Femur (tissue), 1 donor: ENCODE measurements around the gene EYA3.

Experiments used
- DNase-seq: peaks from one replicate; pipeline ENCODE4 v3.0.0-alpha.2; 2017

Gene EYA3

DNA sequence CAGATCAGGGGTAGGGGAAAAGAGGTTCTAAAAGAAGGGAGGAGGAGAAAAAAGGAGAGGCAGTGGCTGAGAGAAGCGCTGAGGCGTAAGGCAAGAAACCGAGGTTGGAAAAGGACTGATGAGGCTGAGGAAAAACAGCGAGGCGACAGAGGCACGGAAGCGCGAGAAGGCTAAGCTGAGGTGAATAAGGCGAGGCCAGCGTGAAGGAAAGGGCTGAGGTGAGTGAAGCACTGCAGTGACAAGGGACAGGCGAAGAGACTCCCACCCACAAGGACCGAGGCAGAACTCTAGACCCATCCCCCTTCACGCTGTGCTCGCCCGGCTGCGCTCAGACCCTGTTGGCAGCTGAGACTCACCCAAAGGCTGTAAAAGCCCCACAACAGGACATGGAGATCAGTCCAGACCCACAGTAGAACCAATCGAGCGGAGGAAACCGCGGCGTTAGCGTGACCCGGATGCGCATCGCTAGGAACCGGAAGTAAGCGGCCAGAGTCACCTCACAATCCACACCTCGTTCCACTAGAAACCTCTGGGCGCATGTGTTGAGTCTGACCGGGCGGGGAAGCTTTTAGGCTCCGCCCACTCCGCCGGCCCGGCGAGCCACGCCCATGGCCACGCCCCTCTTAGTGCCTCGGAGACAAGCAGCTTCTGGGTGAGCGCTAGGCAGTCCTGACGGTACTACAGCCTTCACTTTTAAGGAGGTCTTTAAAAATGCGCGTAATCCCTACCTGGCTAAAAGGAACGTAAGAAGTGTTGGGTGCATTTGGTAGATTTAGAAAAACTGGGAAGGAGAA lies at the start of gene EYA3:
TSS of gene EYA3 (minus strand) at position 443 of the 794 bp plus-strand sequence. CDS start 30,584 bp downstream, outside the sequence.
- DNase-seq: peak; percentile 99

- no peak for DNase-seq
Measured at GRCh38 chr1:28136922-28137613, 48.7 kb upstream of the EYA3 start.

DNA sequence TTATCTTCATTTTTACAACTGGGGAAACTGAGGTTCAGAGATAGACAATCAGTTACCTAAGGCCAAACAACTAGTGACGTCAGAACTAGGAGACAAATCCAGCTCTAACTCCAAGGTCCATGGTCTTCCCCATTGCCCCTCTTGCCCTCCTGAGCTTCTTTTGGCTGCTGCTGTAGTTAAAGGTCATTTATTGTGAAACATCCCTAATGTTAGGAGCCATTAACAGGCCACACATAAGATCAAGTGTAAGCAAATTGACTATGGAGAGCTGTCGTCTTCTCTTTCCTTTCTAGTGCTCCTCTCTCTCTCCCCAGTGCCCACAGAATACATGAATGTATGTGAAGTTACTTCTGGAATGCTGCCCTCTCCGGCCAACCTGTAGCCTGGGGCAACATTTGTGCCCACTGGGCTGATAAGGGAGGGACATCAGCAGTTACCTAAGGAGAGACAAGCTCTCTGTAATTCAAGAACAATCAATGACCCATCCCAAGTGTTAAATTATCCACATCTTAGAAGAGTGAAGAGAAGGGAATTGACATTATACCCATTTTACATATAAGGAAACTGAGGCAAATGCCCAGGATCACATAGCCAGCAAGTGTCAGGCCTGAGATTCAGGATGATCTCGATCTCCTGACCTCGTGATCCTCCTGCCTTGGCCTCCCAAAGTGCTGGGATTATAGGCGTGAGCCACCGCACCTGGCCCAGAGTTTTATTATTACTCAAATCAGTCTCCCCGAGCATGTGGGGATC lies 47.9 kb upstream of the EYA3 start:
- no peak for DNase-seq

DNA sequence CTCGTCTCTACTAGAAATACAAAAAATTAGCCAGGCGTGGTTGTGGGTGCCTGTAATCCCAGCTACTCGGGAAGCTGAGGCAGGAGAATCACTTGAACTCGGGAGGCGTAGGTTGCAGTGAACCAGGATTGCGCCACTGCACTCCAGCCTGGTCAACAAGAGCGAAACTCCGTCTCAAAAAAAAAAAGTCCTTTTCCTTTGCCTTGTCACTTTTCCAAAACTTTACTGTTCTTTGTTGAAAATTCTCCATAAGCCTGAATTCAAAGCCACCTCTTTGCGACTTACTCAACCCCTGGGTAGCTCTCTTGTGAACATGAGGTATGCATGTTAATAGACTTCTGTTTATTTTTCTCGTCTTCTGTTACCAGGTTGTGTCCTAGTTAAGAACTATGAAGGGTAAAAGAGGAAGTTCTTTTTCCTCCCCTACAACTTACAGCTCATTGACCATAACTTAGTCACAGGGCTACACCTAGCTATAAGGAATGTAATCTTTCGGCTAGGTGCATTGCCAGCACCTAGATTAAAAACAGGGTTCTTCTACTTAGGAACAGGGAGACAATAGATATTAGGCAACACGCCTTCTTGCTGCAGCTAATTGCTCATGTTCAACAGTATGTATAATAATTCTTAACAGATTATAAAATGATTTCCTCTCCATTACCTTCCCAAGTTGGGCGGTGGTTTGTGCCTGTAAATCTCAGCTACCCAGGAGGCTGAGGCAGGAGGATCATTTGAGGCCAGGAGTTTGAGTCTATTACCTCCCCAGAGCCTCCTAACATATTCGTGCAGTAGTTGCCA lies 47.2 kb upstream of the EYA3 start:
- no peak for DNase-seq

DNA sequence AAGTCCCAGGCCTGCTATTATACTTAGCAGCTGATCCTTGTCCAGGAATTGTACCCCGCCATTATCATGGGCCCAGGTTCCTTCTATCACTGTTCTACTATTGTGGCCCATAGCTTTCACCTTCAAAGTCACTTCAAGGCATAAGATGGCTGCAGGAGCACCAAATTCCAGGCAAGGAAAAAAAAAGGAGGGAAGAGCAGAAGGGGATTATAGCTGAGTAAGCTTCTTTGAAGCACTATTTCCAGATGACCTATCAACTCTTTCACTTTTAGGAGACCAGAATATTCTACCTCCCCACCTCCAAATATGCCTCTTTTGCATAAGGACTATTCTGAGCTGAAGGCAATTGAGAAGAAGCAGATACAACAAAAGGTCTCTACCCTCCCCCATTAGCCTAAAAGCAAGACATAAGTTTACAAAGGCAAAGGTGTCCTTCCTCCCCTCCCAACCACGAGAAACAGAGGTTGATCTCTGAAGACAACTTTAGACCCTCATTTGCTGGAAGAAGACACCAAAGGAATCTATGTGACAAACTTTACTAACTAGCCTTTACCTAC lies 46.3 kb upstream of the EYA3 start:
- no peak for DNase-seq

GRCh38 chr1:28132171-28133167 lies 44.1 kb upstream of the EYA3 start:
- no peak for DNase-seq

- no peak for DNase-seq
Measured at GRCh38 chr1:28130901-28131300, 42.5 kb upstream of the EYA3 start.

DNA sequence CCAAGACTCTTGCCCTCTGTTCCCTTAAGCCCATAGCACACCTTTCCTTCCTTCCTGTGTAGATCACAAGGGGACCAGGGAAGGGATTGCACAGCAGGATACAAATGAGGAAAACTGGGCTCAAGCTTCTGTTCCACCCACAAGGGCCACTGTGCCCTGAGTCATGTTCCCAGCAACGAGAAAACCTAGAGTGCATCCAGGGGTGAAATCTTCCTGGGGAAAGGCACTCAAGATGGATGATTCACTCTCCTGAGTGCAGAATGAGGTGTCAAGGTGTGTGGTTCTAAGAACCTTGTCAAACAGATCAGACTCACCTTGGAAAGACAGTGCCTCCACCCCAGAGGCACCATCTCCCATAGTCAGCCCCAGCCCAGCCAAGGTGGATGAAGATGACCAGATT lies 40.7 kb upstream of the EYA3 start:
- DNase-seq: no peak

DNA sequence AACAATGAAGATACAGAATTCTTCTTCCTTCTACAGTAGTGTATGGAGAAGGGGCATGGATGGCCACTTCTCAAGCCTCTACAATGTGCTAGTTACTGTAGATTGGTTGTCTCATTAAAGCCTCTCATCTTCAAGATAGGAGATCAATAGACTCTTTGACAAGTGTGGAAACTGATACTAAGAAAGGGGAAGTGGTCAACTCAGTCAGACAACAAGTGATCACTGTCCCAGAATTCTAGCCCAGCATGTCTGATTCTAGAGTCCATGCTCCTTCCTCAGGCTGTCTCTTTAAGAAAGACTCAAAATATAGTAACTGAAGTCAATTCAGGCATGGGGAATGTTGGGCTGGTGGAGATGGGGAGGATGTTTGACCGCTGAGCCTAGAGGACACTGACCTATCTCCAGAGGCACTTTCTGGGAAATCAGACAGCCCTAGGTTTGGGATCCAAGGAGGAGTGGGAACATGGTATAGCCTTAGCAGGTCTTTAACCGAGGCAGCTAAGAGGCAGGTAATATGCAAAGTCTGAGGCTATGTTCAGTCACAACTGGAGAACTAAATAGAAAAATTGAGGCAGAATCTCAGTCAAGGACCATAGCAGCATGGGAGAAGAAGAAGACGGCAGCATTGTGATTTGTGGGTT lies 39.3 kb upstream of the EYA3 start:
- no peak for DNase-seq

DNA sequence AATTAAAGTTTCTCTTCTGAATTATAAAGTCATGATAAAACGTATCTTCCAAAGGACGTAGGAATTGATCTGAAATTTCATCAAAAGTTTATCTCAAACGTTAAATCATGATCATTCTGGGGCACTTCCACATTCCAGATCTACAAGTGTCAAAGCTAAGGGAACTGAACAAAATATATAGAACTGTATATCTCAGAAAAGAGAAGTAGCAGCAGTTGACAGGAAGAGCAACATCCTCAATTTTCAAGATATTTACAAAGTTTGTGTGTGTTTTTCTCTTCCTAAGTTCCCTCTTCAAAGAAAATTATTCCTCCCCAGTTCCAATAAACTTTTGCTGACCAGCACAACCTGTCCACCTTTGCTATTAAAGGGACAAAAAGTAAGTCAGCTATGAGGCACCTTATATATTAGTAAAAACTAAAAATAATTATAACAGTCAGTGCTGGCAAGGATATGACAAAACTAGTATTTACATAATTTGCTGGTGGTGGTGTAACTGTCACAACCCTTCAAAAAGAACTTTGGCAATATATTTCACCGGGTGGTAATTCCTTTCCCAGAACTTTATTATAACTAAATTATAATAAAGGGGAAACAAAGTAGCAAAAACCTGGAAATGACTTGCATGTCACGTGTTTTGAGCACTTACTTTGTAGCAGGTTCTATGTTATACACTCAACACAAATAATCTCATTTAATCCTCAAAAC lies 38.5 kb upstream of the EYA3 start:
- DNase-seq: no peak

DNA sequence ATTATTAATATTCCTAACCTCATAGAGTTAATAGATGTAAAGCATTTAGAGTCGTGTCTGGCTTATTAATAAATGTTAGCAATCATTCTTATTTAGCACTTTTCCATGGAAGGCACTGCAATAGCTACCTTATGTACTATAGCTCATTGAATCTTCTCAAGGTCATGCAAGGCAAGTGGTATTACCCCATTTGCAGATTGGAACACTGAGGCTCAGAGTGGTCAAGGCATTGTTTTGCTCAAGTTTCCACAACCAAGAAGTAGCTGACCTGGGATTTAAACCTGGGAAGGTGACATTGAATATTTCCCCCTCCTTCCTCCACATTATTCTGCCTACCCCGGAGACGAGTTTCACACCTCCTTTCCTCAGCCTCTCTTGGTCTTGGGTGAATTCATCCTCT lies 37.8 kb upstream of the EYA3 start:
- DNase-seq: no peak

- DNase-seq: no peak
Measured at GRCh38 chr1:28123461-28123961, 35.1 kb upstream of the EYA3 start.

DNA sequence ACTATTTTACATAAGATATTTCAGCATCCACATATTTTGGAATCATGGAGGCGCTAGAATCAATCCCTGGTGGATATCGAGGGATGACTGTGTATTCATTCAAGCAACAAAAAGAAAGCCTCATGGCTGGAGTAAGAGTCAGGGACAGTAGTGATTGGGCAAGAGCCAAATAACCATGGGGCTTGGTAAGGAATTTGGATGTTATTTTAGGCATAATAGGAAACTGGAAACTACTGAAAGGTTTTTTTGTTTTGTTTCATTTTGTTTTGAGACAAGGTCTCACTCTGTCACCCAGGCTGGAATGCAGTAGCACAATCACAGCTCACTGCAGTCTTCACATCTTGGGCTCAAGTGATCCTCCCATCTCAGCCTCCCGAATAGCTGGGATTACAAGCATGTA lies 33.8 kb upstream of the EYA3 start:
- no peak for DNase-seq

GRCh38 chr1:28119556-28119955 lies 31.1 kb upstream of the EYA3 start:
- DNase-seq: no peak

DNA sequence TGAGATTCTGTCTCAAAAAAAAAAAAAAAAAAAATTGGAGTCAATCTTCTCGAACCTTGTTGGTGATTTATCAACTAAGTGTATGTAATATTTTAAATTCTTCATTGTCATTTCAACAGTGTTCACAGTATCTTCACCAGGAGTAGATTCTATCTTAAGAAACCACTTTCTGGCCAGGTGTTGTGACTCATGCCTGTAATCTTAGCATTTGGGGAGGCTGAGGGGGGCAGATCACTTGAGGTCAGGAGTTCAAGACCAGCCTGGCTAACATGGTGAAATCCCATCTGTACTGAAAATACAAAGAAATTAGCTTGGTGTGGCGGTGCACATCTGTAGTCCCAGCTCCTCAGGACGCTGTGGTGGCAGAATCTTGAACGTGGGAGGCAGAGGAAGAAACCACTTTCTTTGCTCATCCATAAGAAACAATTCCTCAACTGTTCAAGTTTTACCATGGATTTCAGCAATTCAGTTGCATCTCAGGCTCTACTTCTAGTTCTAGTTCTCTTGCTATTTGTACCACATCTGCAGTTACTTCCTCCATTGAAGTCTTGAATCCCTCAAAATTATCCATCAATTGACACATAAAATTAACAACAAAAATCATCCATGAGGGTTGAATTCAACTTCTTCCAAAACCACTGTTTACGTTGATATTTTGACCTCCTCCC lies 30.4 kb upstream of the EYA3 start:
- DNase-seq: no peak

GRCh38 chr1:28115267-28115666 lies 26.9 kb upstream of the EYA3 start:
- peak; percentile 31 for DNase-seq

- DNase-seq: no peak
Measured at GRCh38 chr1:28114844-28115243, 26.4 kb upstream of the EYA3 start.

DNA sequence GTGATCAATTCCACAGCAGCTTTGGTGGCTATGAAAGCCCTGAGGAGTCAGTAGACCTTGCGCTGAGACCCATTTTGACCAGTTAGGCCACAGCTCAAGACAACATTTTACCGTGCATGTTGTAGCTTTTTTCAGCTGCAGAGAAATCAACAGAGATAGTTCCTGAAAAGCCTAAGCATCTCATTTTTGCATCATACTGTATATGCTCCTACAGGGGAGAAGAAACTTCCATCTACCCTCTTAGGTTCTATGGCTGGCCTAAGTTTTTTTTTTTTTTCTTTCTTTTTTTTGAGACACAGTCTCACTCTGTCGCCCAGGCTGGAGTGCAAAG lies 24.8 kb upstream of the EYA3 start:
- DNase-seq: no peak
